Vagina (tissue), 2 donors: ENCODE data around the gene MICAL3.

Source experiments
- POLR2A ChIP-seq, 2 donors: fragments of 450-650 bp; IDR thresholded peaks; one replicate each; pipeline ENCODE4 v1.6.1; 2017; ENCODE audit warnings: antibody characterized with exemption in 2 of 2, mild to moderate bottlenecking in 2 of 2, moderate library complexity in 2 of 2
- TF ChIP-seq, protein P1 (sequence below), 3 experiments: fragments of 450-650 bp in 2 of 3; fragments of 200-600 bp in 1 of 3; sonication (generic) in 1 of 3; IDR thresholded peaks; one replicate each; pipeline ENCODE4 v1.5.1; 2017 to 2019; ENCODE audit warnings: antibody characterized with exemption in 3 of 3, mild to moderate bottlenecking in 2 of 3, moderate library complexity in 2 of 3

DNA sequence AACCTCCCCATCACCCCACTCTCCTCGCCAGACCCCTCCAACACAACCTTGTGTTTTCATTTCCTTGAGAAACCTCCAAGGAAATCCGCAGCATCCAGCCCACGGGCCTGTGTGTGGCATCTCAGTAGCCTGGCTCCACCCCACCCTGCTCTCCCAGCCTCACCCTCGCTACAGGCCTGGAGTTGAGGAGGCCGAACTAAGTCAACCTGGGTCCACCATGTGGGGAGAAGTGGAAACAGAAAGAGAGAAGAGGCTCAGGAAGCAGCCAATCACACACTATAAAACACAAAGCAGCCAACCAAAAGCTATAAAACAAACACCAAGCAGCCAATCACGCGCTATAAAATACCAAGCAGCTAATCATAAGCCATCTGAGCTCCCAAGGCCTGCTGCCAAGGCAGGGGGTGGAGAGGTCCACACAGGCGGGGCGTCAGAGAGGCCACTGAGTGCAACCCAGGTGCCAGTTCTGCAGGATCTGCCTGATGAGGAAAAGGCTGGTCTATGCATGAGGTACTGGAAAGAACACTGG lies 72.0 kb downstream of the MICAL3 start:
- TF ChIP-seq, protein P1, sequence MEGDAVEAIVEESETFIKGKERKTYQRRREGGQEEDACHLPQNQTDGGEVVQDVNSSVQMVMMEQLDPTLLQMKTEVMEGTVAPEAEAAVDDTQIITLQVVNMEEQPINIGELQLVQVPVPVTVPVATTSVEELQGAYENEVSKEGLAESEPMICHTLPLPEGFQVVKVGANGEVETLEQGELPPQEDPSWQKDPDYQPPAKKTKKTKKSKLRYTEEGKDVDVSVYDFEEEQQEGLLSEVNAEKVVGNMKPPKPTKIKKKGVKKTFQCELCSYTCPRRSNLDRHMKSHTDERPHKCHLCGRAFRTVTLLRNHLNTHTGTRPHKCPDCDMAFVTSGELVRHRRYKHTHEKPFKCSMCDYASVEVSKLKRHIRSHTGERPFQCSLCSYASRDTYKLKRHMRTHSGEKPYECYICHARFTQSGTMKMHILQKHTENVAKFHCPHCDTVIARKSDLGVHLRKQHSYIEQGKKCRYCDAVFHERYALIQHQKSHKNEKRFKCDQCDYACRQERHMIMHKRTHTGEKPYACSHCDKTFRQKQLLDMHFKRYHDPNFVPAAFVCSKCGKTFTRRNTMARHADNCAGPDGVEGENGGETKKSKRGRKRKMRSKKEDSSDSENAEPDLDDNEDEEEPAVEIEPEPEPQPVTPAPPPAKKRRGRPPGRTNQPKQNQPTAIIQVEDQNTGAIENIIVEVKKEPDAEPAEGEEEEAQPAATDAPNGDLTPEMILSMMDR (IDR thresholded peaks at IDR 0.05), result no peak
- no peak for TF ChIP-seq POLR2A (IDR thresholded peaks at IDR 0.05)
